ENCODE measurements around the gene ZNF418.

GRCh38 chr19:57934820-57935665 is at the start of gene ZNF418:
- no peak for TF ChIP-seq CTCF (IDR thresholded peaks at IDR 0.05)
- TF ChIP-seq POLR2A (IDR thresholded peaks at IDR 0.05), result no peak

All from heart left ventricle (tissue), 13 donors.